Inflammatory macrophage (primary cell): ENCODE data around the gene IRF7.

ENCODE experiments used
- DNase-seq, 2 donors: peaks; one replicate each; pipeline ENCODE4 v3.0.0-alpha.2; 2020 to 2022

The IRF7 gene

DNA sequence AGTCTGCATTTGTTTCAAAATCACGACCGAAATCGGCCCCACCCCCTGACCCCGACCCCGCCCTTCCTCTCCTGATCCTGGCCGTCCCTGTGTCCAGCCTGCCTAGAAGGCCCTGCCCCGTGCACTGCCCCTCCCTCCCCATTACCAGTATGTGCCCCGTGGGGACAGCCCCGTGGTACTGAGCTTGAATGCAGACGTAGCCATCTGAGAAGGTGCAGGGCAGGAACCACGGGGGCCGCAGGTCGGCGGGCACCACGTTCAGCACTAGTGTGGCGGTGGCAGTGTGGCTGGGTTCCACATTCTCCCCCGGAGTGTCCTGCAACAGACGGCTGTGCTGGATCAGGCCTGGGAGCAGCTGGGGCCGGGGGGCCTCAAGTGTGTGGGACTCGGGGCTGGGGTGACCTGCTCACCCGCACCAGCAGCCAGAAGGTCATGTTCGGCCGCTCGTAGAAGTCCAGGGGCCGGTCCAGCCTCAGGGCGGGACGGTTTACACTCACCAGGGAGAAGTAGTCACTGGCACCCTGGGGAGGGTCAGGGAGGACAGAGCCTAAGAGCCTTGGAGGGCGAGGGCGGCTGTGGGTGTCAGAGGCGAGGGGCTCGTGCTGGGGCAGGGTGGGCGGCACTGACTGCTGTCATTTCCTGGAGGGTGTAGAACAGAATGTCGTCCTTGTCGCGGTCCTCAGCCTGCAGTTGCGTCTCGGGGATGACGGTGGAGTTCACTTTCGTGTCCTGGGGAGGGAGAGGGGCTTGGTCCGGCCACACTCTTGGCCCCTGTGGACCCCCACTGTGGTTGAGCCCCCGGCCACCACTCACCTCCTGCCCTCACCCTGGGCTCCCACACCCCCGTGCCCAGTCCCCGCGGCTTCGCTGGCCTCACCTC lies 5.4 kb upstream of the IRF7 start:
- peak in 1 of 2 donors; percentile 23 for DNase-seq

DNA sequence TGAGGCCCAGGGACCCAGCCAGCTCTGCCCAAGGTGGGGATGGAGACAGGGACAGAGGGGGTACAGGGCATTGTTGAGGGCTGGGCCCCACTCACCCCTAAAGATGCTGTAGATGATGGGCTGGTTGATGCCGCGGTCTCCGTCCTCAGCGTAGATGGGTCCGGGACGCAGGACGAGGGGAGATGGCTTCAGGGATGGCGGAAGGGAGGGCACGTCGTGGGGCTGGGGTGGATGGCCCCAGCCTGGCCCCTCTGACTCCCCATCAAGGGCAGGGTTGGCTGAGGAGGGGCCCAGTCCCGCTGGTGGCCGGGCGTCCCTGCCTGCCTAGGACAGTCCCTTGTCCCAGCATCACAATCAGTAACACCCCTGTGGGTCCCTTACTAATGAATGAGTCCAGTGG lies 4.5 kb upstream of the IRF7 start:
- DNase-seq = no peak

DNA sequence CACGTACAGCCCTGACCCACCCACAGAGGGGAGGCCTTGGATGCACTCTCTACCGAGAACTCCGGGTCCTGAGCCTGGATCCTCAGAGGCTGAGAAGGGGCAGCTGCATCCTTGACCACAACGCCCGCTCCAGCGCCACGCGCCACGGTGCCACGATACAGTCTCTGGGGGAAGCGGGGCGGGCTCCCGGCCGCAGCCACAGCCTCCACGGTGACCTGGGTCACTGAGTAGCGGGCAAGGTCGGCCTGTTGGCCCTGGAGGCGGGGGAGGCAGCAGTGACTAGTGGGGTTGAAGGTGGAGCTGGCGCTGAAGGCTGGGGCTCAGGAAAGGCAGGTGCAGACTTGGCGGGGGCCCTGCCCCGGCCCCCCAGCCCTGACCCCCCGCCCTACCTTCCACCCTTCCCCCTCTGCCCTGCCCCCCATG lies 3.9 kb upstream of the IRF7 start:
- no peak for DNase-seq

DNA sequence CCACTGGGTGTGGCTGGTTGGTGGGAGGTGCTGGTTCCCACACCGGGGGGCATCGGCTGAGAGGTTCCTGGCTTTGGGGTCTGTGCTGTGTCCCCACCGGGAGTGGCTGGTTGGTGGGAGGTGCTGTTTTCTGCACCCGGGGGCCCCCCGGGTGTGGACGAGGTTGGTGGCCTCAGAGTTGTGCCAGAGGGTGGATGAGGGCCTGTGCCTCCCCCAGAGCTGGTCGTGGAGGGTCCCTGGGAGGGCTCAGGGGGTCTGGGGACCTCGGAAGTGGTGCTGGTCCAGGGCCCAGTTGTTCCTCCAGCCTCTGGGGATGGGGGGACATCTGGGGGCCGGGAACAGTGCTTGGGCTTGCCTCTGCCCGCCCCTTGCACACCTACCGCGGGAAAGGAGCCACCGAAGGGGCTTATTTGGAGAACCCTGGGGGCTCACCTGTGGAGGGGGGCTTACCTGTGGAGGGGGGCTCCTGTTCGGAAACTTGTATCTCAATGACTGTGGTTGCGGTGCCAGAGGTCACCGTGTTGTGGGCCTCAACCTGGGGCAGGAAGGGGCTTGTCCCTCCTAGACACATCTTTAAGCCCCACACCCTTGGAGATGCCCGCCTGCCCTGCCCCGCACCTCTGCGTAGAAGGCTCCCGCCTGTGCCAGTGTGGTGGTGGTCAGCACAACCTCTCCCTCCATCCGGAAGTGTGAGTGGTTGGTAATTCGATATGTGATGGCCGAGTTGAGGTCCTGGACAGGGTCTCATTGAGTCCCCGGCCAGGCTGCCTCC lies 3.3 kb upstream of the IRF7 start:
- no peak for DNase-seq

DNA sequence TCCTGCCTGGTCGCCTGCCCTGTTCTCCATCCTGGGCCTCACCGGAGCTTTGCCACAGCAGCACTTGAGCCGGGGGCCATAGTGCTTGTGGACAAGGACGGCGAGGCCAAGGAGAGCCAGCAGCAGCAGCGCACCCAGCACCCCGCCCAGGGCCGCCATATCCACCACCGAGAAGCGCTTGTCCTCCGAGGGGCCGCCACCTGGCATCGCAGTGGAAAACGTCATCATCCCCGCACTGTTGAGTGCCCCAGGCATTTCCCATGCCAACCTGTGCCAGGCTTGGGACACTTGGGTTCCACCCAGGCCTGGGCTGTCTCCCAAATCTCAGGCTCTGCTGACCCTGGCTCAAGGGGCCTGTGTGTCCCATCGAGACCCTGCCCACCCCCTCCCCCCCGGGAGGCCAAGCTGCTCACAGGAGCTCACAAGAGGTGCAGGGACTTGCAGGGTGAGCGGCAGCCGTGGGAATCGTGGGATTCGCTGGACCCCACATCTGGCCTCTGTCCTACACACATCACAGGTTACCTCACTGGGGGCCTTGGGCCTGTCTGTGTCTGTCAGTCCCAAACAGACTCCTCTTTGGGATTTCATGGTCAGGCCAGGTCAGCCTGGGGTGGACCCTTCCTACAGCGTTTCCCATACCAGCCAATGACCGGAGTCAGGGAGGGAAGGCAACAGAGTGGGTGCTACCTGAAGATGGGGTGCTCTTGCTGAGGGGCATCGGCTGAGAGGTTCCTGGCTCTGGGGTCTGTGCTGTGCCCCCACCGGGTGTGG lies 2.3 kb upstream of the IRF7 start:
- no peak for DNase-seq

DNA sequence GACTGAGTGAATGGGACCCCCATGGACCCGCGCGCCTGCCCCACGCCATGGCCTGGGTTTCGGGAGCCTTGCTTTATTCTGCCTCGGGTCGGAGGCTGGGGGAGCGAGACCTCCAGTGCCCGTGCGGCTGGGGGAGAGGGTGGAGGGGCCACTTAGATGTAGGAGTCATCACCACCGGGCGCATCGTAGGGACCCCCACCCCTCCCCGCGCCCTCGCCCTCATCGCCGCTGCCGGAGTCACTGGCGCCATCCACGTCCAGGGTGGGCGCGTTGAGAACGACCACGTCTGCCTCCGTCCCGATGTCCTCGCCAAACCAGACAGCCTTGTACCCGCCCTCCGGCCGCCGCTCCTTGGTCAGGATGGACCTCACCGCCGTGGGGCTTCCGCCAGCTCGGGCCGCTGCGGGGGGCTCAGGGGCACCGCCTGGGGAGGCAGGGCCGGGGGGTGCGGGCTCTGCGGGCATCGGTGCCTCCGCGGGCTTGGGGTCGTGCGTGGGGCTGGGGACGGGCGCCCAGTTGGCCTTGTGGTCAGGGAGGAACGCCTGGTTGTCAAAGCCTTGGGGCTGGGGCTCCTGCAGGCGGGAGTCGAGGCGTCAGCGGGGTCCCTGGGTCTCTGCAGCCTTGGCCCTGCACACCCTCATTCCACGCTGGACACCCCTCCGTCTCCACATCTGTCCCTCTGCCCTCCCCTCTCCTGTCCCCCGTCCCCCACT lies 1.6 kb upstream of the IRF7 start:
- DNase-seq = no peak

DNA sequence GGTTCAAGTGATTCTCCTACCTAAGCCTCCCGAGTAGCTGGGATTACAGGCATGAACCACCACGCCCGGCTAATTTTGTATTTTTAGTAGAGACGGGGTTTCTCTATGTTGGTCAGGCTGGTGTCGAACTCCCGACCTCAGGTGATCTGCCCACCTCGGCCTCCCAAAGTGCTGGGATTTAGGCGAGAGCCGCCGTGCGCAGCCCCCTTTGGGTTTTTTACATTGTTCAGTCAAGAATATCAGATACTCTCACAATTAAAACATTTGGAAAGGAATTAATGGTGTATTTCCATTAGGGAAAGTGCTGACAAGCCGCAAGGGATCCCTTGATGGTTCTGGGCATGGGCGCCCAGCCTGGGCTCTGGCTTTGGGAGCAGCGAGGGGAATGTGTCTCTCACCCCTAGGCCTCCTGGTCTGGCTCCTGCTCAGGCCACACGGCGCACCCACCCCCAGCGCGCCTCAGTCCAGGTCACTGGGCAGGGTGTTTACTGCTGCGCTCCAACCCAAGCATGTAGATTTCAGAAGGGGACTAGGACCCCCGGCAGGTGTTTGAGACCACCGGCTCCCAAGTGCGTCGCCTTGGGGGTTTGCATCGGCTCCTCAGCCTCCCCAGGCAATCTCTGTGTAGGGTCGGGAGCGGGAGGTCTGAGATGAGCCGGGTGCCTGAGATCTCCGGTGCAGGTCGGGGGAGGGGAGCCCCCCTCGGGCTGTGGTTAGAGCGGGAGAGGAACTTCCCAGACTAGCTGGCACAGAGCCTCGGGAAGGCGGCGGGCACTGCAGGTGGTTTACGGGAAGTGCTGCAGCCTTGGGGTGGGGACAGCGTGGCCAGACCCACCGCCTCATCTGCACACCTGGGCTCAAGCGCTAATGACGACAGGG lies 809 bp upstream of the IRF7 start:
- no peak for DNase-seq

DNA sequence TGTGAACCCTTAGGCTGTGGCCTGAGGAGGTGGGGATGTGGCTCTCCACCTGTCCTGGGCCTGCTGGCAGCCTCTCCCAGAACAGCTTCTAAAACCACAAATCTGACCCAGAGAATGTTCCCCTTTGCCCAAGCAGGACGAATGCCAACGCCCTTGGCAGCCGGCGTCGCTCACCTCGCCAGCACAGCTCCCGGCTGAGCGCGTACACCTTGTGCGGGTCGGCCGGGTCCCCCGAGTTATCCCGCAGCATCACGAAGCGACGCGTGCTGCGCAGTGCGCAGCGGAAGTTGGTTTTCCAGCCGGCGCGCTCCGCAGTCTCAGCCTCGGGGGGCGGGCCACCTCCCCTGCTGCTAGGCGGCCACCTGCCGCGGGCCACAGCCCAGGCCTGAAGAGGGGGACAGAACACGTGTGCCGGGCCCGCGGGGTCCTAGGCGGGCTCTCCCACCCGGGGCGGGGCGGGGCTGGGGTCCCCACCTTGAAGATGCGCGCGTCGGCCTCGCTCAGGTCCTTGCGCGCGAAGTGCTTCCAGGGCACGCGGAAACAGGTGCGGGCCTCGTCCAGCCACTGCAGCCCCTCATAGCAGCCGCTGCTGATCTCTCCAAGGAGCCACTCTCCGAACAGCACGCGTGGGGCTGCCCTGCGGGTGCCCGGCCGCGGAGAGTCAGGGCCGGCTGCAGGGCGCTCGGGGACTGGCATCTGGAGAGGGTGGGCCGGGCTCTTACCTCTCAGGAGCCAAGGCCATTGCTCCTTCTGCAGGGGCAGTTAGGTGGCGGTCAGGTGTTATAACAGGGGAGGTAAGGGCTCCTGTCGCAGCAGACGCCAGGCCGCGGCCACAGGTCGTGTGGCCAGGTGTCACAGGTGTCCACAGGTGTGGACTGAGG lies 887 bp downstream of the IRF7 start:
- DNase-seq = no peak

DNA sequence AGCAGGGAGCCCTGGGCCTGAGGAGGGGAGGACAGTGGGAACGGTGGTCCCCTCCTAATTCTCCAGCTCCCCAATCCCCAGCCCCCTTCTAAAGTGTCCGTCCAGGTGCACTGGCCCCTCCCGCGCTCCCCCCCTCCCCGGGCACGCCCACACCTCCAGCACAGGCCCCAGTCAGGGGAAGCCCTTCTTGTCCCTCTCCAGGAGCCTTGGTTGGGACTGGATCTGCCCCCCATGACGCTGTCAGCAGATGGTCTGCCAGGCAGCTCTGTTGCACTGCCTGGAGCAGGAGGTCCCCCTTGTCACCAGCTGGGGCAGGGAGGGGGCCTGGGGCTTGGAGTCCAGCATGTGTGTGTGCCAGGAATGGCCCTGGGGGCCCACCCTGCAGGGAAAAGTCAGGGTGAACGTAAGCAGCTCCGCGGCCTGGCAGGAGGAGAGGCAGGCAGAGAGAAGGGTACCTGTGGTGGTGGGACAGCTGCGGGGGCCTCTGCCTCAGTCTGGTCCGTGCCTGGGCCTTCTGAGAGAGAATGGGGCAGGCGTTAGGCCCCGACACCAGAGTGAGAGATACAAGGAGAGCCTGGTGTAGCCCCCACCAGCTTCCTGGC lies 1.6 kb downstream of the IRF7 start:
- DNase-seq = no peak

DNA sequence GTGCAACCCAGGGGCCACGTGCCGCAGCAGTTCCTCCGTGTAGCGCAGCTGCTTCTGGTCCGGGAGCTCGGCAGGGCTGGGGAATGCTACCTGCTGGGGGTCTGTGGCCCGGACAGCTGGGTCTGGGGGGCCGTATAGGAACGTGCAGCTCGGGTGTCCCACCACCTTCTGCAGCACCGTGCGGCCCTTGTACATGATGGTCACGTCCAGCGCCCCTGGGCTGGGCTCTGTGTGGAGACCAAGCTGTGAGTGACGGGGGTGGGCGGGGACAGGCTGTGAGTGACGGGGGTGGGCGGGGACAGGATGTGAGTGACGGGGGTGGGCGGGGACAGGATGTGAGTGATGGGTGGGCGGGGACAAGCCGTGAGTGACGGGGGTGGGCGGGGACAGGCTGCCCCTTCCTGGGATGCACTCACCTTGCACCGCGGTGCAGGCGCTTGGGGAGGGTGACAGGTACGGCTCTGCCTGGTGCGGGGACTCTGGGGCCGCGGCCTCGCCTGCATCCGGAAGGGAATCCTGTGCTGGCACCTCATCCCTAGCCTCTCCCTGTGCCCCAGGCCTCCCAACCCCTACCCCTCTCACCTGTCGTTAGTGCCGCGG lies 2.3 kb downstream of the IRF7 start:
- DNase-seq = peak; percentile 32 to 74

DNA sequence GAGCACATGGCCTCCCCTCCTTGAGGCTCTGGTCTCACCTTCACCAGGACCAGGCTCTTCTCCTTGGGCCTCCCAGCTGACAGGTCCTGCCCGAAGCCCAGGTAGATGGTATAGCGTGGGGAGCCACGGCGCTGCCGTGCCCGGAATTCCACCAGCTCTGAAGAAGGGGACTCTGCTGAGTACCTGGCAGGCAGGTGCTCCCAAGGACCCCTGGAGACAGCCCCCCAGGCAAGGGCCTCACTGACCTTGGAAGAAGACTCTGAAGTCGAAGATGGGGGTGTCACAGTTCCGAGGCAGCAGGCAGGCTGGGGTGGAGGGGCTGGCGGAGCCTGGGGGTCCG lies 2.8 kb downstream of the IRF7 start:
- DNase-seq = no peak

DNA sequence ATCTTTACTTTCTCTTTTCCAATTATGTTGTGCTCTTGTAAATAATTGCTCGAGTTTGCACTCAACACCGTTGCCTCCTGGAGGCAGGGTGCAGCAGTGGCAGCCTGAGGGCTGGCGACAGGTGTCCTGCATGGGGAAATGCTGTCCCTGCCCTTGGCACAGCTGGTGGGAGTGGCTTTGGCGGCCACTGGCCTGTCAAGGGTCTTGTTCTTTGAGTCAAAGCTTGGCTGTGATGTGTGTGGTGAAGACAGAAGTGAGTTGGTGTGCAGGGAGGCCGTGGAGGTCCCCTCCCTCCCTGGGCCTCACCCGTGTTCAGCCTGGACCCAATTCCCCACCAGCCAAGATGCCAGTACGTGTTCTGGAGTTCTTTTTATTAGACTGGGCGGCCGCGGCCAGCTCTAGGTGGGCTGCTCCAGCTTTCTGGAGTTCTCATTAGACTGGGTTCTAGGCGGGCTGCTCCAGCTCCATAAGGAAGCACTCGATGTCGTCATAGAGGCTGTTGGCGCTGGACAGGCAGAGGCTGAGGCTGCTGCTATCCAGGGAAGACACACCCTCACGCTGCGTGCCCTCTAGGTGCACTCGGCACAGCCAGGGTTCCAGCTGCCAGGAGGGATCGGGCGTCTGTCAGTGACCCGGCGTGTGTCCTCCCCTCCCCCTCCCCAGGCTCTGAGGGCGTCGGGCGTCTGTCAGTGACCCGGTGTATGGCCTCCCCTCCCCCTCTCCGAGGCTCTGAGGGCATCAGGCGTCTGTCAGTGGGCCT lies 3.4 kb downstream of the IRF7 start:
- peak in 1 of 2 donors; percentile 3 for DNase-seq

DNA sequence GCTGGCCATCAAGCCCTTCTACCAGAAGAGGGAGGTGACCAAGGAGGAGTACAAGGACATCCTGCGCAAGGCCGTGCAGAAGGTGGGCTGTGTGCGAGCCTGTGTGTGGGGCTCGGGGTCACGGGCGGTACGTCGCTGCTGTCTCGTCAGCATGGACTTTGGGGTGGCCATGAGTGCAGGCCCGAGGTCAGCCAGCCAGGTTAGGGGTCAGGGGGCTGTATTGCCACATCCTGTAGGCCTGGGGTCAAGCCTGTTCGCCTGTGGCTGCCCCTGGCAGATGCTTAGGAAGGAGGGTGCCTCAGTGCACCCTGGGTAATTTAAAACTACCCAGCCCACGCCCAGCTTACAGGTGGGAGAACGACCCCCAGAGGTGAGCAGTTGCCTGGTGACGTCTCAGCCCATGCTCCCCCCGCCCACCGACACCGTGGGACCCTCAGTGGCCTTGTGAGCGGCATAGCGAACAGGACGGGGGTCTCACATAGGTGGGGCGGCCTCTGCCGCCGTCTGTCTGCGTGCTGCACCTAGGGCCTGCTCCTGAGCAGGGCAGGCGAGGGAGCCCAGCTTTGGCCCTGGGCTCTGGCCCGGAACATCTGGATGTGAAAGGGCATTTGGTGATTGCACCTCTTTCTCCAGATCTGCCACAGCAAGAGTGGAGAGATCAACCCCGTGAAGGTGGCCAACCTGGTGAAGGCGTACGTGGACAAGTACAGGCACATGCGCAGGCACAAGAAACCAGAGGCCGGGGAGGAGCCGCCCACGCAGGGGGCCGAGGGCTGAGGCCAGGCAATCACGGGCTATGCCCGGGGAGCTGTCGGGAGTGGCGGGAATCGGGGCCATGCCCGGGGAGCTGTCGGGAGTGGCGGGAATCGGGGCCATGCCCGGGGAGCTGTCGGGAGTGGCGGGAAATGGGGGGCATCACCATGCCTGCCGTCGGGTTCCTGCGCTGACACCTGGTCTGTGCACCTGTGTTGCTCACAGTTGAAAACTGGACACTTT lies 4.5 kb downstream of the IRF7 start:
- DNase-seq = no peak

DNA sequence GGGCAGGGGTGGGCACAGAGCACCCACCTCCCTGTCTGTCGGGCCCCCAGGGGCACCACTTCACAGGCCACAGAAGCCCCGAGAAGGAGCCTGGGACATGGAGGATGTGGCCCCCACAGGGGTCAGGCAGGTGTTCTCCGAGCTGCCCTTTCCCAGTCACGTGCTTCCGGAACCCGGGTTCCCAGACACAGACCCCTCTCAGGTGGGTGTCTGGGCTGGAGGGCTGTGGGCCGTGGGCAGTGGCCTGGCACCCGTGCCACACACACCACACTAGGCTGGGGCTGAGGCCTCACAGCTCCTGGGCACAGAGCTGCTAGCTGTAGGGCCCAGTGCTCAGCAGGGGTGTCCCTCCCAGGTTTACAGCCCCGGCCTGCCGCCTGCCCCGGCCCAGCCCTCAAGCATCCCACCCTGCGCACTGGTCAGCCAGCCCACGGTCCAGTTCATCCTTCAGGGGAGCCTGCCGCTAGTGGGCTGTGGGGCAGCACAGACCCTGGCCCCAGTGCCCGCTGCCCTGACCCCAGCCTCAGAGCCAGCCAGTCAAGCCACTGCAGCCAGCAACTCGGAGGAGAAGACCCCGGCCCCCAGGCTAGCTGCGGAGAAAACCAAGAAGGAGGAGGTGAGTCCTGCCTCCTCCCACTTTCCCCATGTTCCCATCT lies 5.5 kb downstream of the IRF7 start:
- DNase-seq = no peak

DNA sequence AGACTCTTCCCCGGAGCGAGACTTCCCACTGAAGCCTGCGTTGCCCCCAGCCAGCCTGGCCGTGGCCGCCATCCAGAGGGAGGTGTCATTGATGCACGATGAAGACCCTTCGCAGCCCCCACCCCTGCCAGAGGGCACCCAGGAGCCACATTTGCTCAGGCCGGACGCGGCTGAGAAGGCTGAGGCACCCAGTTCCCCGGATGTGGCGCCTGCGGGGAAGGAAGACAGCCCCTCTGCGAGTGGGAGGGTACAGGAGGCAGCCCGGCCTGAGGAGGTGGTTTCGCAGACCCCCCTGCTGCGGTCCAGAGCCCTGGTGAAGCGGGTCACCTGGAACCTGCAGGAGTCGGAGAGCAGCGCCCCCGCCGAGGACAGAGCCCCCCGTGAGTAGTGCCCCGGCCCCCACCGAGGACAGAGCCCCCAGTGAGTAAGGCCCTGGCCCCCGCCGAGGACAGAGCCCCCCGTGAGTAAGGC lies 6.4 kb downstream of the IRF7 start:
- DNase-seq = no peak

DNA sequence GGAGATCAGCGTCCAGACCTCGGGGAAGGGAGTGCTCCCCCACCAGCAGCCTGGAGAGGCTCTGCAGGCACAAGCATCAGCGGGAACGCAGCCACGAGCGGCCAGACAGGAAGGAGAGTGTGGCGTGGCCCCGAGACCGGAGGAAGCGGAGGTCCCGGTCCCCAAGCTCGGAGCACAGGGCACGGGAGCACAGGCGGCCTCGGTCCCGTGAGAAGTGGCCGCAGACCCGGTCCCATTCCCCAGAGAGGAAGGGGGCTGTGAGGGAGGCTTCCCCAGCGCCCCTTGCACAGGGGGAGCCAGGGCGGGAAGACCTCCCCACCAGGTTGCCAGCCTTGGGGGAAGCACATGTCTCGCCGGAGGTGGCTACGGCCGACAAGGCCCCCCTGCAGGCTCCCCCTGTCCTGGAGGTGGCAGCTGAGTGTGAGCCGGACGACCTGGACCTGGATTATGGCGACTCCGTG lies 6.9 kb downstream of the IRF7 start:
- no peak for DNase-seq
